ENCODE results near the gene GPC6.

GRCh38 chr13:93936901-93937300 is 710.3 kb downstream of the GPC6 start:
- TF ChIP-seq, protein P1, sequence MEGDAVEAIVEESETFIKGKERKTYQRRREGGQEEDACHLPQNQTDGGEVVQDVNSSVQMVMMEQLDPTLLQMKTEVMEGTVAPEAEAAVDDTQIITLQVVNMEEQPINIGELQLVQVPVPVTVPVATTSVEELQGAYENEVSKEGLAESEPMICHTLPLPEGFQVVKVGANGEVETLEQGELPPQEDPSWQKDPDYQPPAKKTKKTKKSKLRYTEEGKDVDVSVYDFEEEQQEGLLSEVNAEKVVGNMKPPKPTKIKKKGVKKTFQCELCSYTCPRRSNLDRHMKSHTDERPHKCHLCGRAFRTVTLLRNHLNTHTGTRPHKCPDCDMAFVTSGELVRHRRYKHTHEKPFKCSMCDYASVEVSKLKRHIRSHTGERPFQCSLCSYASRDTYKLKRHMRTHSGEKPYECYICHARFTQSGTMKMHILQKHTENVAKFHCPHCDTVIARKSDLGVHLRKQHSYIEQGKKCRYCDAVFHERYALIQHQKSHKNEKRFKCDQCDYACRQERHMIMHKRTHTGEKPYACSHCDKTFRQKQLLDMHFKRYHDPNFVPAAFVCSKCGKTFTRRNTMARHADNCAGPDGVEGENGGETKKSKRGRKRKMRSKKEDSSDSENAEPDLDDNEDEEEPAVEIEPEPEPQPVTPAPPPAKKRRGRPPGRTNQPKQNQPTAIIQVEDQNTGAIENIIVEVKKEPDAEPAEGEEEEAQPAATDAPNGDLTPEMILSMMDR (IDR thresholded peaks at IDR 0.05; ENCODE audit: poor library complexity, severe bottlenecking): no peak
- TF ChIP-seq TAF1 (IDR thresholded peaks at IDR 0.05; ENCODE audit: low read depth) (no peak), POLR2AphosphoS5 (IDR thresholded peaks at IDR 0.05) (no peak), SMC3 (conservative IDR thresholded peaks at IDR 0.05; ENCODE audit: poor library complexity) (no peak), EZH2 (IDR thresholded peaks at IDR 0.05; ENCODE audit: borderline replicate concordance, insufficient read depth, low read length, poor library complexity, severe bottlenecking) (no peak), MXI1 (conservative IDR thresholded peaks at IDR 0.05; ENCODE audit: poor library complexity, severe bottlenecking) (no peak), RAD21 (conservative IDR thresholded peaks at IDR 0.05) (no peak)

Data from neural cell (in vitro differentiated cells).